ENCODE results near the gene PPFIA2.

The PPFIA2 gene

GRCh38 chr12:81270385-81270784, 488.8 kb downstream of the PPFIA2 start:
- Histone ChIP-seq H3K4me3 (ENCODE audit: low read depth, low read length, poor library complexity, severe bottlenecking) (no peak overlapping the region), H3K9me2 (ENCODE audit: low read depth, low read length) (no peaks in the 10 kb centered on the region), H3K27ac (ENCODE audit: low read depth, low read length, poor library complexity, severe bottlenecking) (no peak overlapping the region), H3K9me3 (ENCODE audit: low read length) (no peaks in the 10 kb centered on the region), H3K9ac (ENCODE audit: low read length) (no peak overlapping the region), H3K36me3 (ENCODE audit: insufficient read depth, low read length) (no peaks in the 10 kb centered on the region), H3F3A (ENCODE audit: insufficient read depth, low read length) (no peaks in the 10 kb centered on the region), H4K20me1 (ENCODE audit: insufficient read depth, low read length) (no peaks in the 10 kb centered on the region), H3K27me3 (ENCODE audit: insufficient read depth, low read length) (no peaks in the 10 kb centered on the region), H2AFZ (ENCODE audit: low read length) (no peak overlapping the region), H3K79me2 (ENCODE audit: insufficient read depth, low read length) (no peaks in the 10 kb centered on the region), H3K4me1 (ENCODE audit: insufficient read depth, low read length, severe bottlenecking) (no peaks in the 10 kb centered on the region), H3K4me2 (ENCODE audit: low read length) (no peak overlapping the region)
- no peak for TF ChIP-seq CTCF (IDR thresholded peaks at IDR 0.05; ENCODE audit: low read length)
- TF ChIP-seq EZH2 (IDR thresholded peaks at IDR 0.05; ENCODE audit: borderline replicate concordance, low read length): no peak

GRCh38 chr12:81263072-81263471, 496.1 kb downstream of the PPFIA2 start:
- H2AFZ ChIP-seq (ENCODE audit: low read length): no peak overlapping the region
- H3K4me3 ChIP-seq (ENCODE audit: low read depth, low read length, poor library complexity, severe bottlenecking): no peak overlapping the region
- H3K79me2 ChIP-seq (ENCODE audit: insufficient read depth, low read length): no peaks in the 10 kb centered on the region
- no peaks in the 10 kb centered on the region for H4K20me1 ChIP-seq (ENCODE audit: insufficient read depth, low read length)
- no peaks in the 10 kb centered on the region for H3K4me1 ChIP-seq (ENCODE audit: insufficient read depth, low read length, severe bottlenecking)
- H3F3A ChIP-seq (ENCODE audit: insufficient read depth, low read length): no peaks in the 10 kb centered on the region
- H3K27ac ChIP-seq (ENCODE audit: low read depth, low read length, poor library complexity, severe bottlenecking): no peak overlapping the region
- no peak overlapping the region for H3K4me2 ChIP-seq (ENCODE audit: low read length)
- H3K9me3 ChIP-seq (ENCODE audit: low read length): no peaks in the 10 kb centered on the region
- H3K9me2 ChIP-seq (ENCODE audit: low read depth, low read length): no peaks in the 10 kb centered on the region
- no peak overlapping the region for H3K9ac ChIP-seq (ENCODE audit: low read length)
- TF ChIP-seq EZH2 (IDR thresholded peaks at IDR 0.05; ENCODE audit: borderline replicate concordance, low read length): no peak
- no peak for TF ChIP-seq CTCF (IDR thresholded peaks at IDR 0.05; ENCODE audit: low read length)
- H3K36me3 ChIP-seq (ENCODE audit: insufficient read depth, low read length): no peaks in the 10 kb centered on the region
- no peaks in the 10 kb centered on the region for H3K27me3 ChIP-seq (ENCODE audit: insufficient read depth, low read length)

GRCh38 chr12:81261508-81262207, 497.5 kb downstream of the PPFIA2 start:
- Histone ChIP-seq H3K9me2 (ENCODE audit: low read depth, low read length) (no peaks in the 10 kb centered on the region), H3K9me3 (ENCODE audit: low read length) (no peaks in the 10 kb centered on the region), H3K4me1 (ENCODE audit: insufficient read depth, low read length, severe bottlenecking) (no peaks in the 10 kb centered on the region), H3K27ac (ENCODE audit: low read depth, low read length, poor library complexity, severe bottlenecking) (no peak overlapping the region), H3K36me3 (ENCODE audit: insufficient read depth, low read length) (no peaks in the 10 kb centered on the region), H3K27me3 (ENCODE audit: insufficient read depth, low read length) (no peaks in the 10 kb centered on the region), H3K79me2 (ENCODE audit: insufficient read depth, low read length) (no peaks in the 10 kb centered on the region), H2AFZ (ENCODE audit: low read length) (no peak overlapping the region), H4K20me1 (ENCODE audit: insufficient read depth, low read length) (no peaks in the 10 kb centered on the region), H3K9ac (ENCODE audit: low read length) (no peak overlapping the region), H3K4me2 (ENCODE audit: low read length) (no peak overlapping the region), H3K4me3 (ENCODE audit: low read depth, low read length, poor library complexity, severe bottlenecking) (no peak overlapping the region), H3F3A (ENCODE audit: insufficient read depth, low read length) (no peaks in the 10 kb centered on the region)
- no peak for TF ChIP-seq CTCF (IDR thresholded peaks at IDR 0.05; ENCODE audit: low read length)
- no peak for TF ChIP-seq EZH2 (IDR thresholded peaks at IDR 0.05; ENCODE audit: borderline replicate concordance, low read length)
